Peyer's patch (tissue), 4 donors: Measurements from ENCODE around the gene SHC4.

Experiments
- CTCF ChIP-seq, 6 experiments: fragments of 450-650 bp in 4 of 6; fragments of 200-600 bp in 2 of 6; sonication (generic) in 1 of 6; IDR thresholded peaks; one replicate each; pipeline ENCODE4 v1.5.1; 2017 to 2019; ENCODE audit warnings: antibody characterized with exemption in 6 of 6, mild to moderate bottlenecking in 3 of 6, moderate library complexity in 1 of 6
- POLR2A ChIP-seq, 2 donors: fragments of 450-650 bp; IDR thresholded peaks; one replicate each; pipeline ENCODE4 v1.5.1; 2017; ENCODE audit warnings: antibody characterized with exemption in 2 of 2, mild to moderate bottlenecking in 2 of 2, moderate library complexity in 2 of 2

DNA sequence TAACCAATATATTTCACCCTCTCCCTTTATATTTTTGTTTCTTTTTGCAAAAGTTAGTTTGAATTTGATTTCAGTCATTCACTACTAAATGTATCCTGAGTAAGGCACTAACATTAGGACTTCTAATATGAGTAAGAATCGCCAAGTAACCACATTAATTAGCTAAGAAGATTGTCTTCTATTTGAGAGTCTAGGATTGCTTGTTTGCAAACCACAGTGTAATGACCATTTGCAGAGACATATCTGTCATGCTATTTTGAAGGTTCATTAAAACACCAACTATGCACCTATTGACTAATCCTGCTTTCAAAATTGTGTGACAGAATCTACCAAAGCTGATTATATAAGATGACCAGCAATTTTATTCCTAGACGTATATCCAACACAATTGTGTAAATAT, 91.1 kb downstream of the SHC4 start:
- no peak for TF ChIP-seq CTCF (IDR thresholded peaks at IDR 0.05)
- TF ChIP-seq POLR2A (IDR thresholded peaks at IDR 0.05) = no peak
